Uterus (tissue), 2 donors: ENCODE data around the gene CTNND2.

ENCODE experiments used
- POLR2A ChIP-seq, 2 donors: fragments of 450-650 bp; IDR thresholded peaks; one replicate each; pipeline ENCODE4 v1.6.1; 2016; ENCODE audit warnings: antibody characterized with exemption in 2 of 2, mild to moderate bottlenecking in 1 of 2, moderate library complexity in 1 of 2
- TF ChIP-seq, protein P1 (sequence below), 4 experiments: fragments of 200-600 bp in 2 of 4; fragments of 450-650 bp in 2 of 4; sonication (generic) in 2 of 4; IDR thresholded peaks; one replicate each; pipeline ENCODE4 v1.5.1; 2016 to 2019; ENCODE audit warnings: antibody characterized with exemption in 4 of 4, mild to moderate bottlenecking in 2 of 4, moderate library complexity in 1 of 4

DNA sequence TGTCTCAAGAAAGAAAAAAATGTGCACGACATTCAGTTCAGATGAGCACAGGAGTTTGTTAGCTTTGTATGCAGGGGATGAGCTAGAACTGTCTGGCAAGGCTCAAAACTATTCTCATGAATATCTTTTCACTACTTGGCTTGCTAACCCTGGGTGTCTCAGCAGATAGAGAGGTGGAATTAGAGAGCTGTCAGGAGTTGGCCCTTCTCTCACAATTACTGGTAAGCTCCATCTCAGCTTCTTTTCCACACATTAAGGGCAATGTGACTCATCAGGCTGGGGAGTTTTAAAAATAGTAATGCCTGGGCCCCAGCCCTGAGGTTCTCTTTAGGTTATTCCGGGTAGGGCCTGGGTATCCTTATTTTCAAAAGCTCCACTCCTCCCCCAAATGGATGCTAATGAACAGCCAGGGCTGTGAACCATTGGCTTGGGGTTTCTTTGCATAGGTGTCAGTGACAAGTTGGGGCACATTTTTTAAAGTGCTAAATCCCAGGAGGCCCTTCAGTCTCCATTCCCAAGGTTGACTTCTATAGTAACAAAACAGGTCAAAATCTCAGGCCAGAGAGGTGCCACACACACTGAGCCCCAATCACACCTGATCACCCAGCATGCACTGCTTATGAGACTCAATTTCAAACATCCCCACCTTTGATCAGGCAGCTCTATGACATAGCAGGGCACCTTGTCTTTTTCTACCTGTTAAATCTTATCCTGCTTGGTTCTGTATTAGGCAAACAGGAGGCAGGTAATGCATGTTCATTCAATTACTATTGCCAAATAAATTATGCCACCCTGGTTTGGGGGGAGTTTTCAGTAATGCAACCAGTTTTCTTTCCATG is 903.5 kb downstream of the CTNND2 start:
- TF ChIP-seq, protein P1, sequence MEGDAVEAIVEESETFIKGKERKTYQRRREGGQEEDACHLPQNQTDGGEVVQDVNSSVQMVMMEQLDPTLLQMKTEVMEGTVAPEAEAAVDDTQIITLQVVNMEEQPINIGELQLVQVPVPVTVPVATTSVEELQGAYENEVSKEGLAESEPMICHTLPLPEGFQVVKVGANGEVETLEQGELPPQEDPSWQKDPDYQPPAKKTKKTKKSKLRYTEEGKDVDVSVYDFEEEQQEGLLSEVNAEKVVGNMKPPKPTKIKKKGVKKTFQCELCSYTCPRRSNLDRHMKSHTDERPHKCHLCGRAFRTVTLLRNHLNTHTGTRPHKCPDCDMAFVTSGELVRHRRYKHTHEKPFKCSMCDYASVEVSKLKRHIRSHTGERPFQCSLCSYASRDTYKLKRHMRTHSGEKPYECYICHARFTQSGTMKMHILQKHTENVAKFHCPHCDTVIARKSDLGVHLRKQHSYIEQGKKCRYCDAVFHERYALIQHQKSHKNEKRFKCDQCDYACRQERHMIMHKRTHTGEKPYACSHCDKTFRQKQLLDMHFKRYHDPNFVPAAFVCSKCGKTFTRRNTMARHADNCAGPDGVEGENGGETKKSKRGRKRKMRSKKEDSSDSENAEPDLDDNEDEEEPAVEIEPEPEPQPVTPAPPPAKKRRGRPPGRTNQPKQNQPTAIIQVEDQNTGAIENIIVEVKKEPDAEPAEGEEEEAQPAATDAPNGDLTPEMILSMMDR (IDR thresholded peaks at IDR 0.05) = no peak
- TF ChIP-seq POLR2A (IDR thresholded peaks at IDR 0.05) = no peak
